ENCODE data around the gene USP36.
A peak's percentile ranks its signal among the peaks of the same experiment; 100 is the strongest.

The USP36 gene

GRCh38 chr17:78836420-78837021, 4.1 kb downstream of the USP36 start:
- DNase-seq = no peak

- DNase-seq = no peak
Measured at GRCh38 chr17:78834571-78834970, 6.0 kb downstream of the USP36 start.

DNA sequence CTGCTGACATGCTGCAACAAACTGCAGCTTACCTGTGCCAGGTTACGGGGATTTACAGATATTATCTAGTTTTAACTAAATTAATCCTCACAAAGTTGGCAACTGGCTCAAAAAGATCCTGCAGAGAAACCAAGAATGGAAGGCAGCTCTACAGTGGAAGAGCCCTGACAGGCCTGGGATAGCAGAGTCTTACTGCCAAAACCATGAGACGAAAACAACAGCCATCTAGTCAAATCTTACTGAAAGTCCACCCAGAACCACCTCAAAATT, 8.1 kb downstream of the USP36 start:
- DNase-seq = no peak

- DNase-seq = peak; percentile 83
Measured at GRCh38 chr17:78831688-78832540, 8.7 kb downstream of the USP36 start.

DNA sequence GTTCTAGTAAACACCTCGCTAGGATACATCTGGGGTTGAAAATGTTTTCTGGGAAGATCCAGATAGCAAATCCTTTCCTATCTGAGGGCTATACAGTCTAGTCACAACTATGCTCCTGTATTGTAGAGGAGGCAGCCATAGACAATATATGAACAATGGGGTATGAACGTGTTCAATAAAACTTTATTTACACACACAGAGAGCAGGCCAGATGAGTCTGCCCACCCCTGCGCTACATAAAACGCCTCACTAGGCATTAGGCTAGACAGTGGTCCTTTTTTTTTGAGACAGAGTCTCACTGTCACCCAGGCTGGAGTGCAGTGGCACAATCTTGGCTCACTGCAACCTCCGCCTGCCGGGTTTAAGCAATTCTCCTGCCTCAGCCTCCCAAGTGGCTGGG, 11.1 kb downstream of the USP36 start:
- DNase-seq = no peak

GRCh38 chr17:78828470-78829185, 12.0 kb downstream of the USP36 start:
- DNase-seq = peak; percentile 37

DNA sequence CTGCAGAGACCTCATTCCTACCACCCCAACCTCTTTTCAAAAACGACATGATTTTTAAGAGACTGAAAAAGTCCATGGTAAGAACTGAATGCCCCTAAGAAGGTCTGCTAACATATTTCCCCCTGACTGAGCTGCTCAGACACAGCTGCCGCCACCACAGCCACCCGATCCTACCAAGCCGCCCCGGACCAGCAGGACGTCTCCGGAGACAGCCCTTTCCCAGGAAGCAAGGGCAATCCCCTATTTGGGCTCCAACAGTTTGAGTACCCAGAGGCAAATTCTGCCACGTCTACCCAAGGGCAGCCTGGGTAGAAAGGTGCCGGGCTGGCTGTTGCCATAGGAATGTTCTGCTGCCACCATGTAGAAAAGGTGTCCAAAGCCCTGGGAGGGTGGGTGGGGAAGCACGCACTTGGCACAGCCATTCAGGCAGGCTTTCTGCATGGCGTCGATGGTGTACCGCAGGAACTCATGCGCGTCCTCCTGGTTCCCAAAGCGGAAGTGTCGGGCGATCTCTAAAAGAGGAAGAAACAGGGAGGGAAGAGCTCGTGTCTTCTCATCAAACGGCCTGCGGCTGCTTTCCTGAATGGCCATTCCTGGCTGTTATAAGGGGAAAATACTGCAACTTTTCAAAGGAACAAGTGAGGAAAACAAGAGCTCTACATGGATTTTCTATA, 13.6 kb downstream of the USP36 start:
- DNase-seq = no peak

GRCh38 chr17:78826421-78826820, 14.2 kb downstream of the USP36 start:
- no peak for DNase-seq

- DNase-seq = no peak
Measured at GRCh38 chr17:78825696-78826095, 14.9 kb downstream of the USP36 start.

GRCh38 chr17:78824240-78824639, 16.4 kb downstream of the USP36 start:
- no peak for DNase-seq

DNA sequence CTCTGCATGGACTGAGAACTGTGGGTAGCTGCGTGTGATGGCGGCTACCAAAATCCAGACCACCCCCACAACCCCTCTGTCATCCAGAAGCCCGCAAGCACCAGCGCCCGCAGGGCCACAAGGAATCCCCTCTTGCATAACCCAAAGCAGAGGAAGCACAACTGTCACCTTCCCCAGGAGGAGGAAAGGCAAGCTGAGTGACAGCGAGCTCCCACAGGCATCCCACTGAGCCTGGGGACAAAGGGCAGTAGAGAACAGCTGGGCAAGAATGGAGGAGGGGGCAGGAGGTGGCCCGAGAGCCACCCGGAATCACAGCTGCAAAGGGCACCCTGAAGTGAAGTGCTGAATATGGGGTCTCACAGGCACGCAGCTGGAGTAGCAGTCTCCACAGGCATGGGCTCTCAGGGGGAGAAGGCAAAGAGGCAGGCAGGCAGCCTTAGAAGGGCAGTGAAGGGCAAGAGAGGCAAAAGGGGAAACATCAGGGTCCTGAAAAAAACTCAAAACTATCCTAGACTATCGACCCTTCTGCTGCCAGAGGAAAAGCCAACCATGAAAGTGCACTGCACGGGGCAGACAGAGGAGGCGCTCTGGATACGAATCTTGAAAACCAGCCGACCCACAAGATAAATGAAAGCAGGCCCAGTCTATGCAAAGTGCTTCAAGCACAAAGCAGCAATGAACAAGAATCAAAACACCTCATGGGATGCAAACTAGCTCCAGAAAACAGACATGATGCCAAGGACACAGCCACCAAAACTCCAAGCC, 17.1 kb downstream of the USP36 start:
- DNase-seq = no peak

- DNase-seq = no peak
Measured at GRCh38 chr17:78822552-78822951, 18.1 kb downstream of the USP36 start.

- no peak for DNase-seq
Measured at GRCh38 chr17:78821961-78822360, 18.7 kb downstream of the USP36 start.

- DNase-seq = no peak
Measured at GRCh38 chr17:78820841-78821240, 19.8 kb downstream of the USP36 start.

DNA sequence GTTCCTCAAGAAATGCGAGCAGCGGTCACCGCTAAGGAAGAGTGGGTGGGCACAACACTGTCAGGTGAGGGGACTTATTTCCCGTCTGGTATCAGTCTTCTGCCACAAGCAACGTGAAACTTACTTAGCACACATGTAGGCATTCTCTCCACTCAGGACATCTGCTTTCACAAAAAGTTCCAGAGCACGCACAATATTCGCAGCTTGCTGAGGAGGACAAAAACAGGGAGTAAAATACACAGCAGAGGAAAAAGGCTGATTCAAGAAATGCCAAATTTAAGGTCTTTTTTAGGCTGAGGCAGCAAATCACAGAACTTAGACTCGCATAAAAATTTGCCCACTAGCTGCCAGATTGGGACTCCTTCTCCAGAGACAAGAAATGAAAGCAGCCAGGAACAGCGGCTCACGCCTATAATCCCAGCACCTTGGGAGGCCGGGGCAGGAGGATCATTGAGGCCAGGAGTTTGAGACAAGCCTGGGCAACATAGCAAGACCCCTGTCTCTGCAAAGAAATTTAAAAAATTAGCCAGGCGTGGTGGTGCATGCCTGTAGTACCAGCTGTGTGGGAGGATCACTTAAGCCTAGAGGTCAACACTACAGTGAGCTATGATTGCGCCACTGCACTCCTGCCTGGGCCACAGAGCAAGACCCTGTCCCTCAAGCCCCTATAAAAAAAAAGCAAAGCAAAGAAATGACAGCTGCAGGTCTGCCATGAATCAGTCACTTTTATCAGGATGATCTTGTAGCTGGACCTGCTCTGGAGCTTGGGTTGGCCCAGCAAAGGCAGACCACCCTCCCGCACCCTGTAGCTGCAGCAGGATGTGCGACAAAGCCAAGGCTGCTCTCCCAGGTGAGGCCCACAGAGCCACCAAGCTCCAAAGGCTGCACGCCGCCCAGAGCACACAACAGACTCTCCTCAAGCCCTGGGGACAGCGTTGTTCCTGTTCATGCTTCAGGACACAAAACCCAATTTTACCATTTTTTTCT, 20.5 kb downstream of the USP36 start:
- DNase-seq = no peak

DNA sequence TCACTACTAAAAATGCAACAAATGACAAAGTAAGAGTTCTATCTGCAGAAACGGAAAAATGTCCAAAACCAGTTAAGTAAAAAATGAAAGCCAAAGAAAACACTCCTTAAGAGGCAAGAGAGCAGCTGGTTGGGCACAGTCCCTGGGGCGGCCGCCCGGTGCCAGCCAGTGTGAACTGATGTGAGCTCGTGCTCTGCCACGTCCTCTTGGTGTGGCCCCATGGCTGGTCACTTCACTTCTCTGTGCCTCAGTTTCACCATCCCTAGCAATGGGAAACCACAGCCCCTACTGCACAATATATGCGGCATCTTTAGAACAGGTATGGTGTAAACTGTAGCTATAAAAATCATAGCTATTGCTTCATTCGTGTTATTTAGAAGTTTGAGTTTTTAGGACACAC, 21.2 kb downstream of the USP36 start:
- no peak for DNase-seq

DNA sequence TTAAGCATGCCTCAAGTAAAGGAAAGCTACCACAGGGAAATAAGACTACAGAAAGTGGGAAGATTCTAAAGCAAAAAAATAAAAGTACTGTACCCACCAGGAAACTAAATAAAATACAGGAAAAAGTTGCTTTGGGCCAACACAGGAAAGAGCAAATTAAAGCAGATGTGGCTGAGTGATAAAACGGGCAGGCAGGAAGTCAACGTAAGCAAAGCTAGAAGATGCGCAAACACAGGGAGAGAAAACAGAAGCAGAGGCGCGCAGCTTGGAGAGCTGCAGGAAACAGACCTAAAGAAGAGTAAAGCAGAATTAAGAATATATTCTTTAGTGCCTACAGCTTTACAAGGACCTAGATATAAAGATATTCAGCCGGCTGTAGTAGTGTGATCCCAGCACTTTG, 21.7 kb downstream of the USP36 start:
- no peak for DNase-seq

DNA sequence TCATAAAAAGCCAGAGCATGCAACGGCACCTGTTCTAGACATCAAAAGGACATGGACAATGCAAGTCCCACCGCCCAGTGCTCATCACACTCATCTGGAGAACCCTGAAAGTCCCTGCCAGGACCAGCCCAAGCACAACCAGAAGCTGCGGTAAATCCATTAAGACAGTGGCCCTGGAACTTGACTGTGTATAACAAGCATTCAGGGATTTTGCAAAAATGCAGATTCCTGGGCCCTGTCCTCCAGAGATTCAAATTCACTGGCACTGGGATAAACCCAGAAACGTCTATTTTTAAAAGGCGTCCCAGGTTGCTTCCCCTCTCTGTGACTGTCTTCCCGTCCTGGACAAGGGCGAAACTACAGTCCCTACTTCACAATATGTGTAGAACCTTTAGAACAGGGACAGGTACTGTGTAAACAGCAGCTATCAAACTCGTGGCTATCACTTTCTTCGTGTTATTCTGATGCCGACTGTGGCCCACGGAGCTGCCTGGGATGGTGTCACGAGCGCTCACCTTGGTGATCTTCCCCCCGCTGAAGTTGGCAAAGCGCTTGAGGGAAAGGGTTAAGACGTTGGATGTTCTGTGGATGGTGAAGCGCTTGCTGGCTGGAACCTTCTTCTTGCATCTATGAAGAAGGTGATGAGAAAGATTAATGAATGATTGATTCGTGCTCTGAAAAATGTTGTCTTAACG, 22.3 kb downstream of the USP36 start:
- no peak for DNase-seq

DNA sequence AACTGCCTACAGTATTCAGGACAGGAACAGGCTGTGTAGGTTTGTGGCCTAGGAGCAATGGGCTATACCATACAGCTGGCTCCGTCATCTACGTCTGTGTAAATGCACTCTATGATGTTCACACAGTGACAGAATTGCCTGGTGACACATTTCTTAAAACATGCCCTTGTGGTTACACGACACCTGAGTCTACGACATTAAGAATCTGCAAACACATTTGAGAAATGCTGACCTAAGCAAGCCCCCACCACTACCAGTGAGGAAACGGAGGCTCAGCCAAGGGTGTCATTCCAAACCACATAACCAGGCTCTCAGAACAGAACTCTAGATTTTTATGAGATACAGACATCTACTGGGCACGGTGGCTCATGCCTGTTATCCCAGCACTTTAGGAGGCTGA, 23.5 kb downstream of the USP36 start:
- DNase-seq = no peak

DNA sequence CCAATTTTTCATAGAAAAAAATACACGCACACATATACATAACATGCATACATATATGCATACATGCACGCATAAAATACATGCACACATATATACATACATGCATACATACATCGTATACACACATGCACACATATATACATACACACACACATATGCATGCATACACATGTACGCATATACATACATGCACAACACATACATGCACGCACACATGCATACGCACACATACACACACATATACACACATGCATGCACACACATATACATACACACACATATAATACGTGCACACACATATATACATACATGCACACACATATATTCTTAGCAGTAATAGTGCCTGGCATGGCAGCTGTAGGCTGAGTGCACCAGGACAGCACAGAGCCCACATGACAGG, 24.9 kb downstream of the USP36 start:
- DNase-seq = no peak

- DNase-seq = no peak
Measured at GRCh38 chr17:78812855-78813254, 27.8 kb downstream of the USP36 start.

All from DMS53 (cell line).